DMS 273 (cell line): ENCODE data around the gene APOL2.
"Not testable (repeated sequence)": the region's sequence is repeated elsewhere in the genome, so short reads cannot be mapped to it uniquely, and the experiment has no call there.

ENCODE experiments used
- DNase-seq: peaks from one replicate; lab custom pipeline; 2025; ENCODE audit not compliant: unreplicated experiment; lab: John Stamatoyannopoulos, UW

APOL2 gene

GRCh38 chr22:36225333-36225922 is 13.9 kb downstream of the APOL2 start:
- DNase-seq = no peak

- DNase-seq = no peak
Observed at GRCh38 chr22:36224245-36224644, 15.1 kb downstream of the APOL2 start.

GRCh38 chr22:36223504-36223903 is 15.8 kb downstream of the APOL2 start:
- DNase-seq = no peak

- DNase-seq = no peak
Observed at GRCh38 chr22:36222887-36223450, 16.4 kb downstream of the APOL2 start.

- DNase-seq = peak; percentile 56
Observed at GRCh38 chr22:36221799-36222751, 17.3 kb downstream of the APOL2 start.

- peak; percentile 16 for DNase-seq
Observed at GRCh38 chr22:36220451-36220921, 18.8 kb downstream of the APOL2 start.

GRCh38 chr22:36218648-36219193 is 20.6 kb downstream of the APOL2 start:
- DNase-seq = no peak

- DNase-seq = peak; percentile 63
Observed at GRCh38 chr22:36215981-36216380, 23.3 kb downstream of the APOL2 start.

- DNase-seq = peak; percentile 31
Observed at GRCh38 chr22:36213586-36213985, 25.7 kb downstream of the APOL2 start.

- DNase-seq = no peak
Observed at GRCh38 chr22:36212901-36213300, 26.4 kb downstream of the APOL2 start.

- DNase-seq = no peak
Observed at GRCh38 chr22:36211237-36211861, 28.0 kb downstream of the APOL2 start.

GRCh38 chr22:36210224-36210623 is 29.1 kb downstream of the APOL2 start:
- DNase-seq = no peak

GRCh38 chr22:36209488-36209908 is 29.8 kb downstream of the APOL2 start:
- DNase-seq = not testable (repeated sequence)

- DNase-seq = no peak
Observed at GRCh38 chr22:36208914-36209313, 30.4 kb downstream of the APOL2 start.

GRCh38 chr22:36208162-36208765 is 31.1 kb downstream of the APOL2 start:
- no peak for DNase-seq

GRCh38 chr22:36206255-36206654 is 33.1 kb downstream of the APOL2 start:
- no peak for DNase-seq

- DNase-seq = not testable (repeated sequence)
Observed at GRCh38 chr22:36205573-36205972, 33.8 kb downstream of the APOL2 start.

GRCh38 chr22:36204632-36205015 is 34.7 kb downstream of the APOL2 start:
- DNase-seq = no peak

GRCh38 chr22:36204001-36204631 is 35.2 kb downstream of the APOL2 start:
- DNase-seq = no peak

- not testable (repeated sequence) for DNase-seq
Observed at GRCh38 chr22:36203441-36203840, 35.9 kb downstream of the APOL2 start.
